Activated CD4-positive, CD25-positive, alpha-beta regulatory T cell treated with anti-CD3 and anti-CD28 coated beads, Interleukin-2, amount 50 U/mL, for 24 hours (primary cell): ENCODE data around the gene NME1.
"Not testable (repeated sequence)": the region's sequence is repeated elsewhere in the genome, so short reads cannot be mapped to it uniquely, and the experiment has no call there.

Source experiments
- ATAC-seq, 2 donors: fragments of 150-1000 bp; cut with Tn5 transposase; one replicate each; pipeline ENCODE4 v1.10.0; 2021; ENCODE audit warnings: mild to moderate bottlenecking in 1 of 2, moderate library complexity in 1 of 2

Gene NME1

DNA sequence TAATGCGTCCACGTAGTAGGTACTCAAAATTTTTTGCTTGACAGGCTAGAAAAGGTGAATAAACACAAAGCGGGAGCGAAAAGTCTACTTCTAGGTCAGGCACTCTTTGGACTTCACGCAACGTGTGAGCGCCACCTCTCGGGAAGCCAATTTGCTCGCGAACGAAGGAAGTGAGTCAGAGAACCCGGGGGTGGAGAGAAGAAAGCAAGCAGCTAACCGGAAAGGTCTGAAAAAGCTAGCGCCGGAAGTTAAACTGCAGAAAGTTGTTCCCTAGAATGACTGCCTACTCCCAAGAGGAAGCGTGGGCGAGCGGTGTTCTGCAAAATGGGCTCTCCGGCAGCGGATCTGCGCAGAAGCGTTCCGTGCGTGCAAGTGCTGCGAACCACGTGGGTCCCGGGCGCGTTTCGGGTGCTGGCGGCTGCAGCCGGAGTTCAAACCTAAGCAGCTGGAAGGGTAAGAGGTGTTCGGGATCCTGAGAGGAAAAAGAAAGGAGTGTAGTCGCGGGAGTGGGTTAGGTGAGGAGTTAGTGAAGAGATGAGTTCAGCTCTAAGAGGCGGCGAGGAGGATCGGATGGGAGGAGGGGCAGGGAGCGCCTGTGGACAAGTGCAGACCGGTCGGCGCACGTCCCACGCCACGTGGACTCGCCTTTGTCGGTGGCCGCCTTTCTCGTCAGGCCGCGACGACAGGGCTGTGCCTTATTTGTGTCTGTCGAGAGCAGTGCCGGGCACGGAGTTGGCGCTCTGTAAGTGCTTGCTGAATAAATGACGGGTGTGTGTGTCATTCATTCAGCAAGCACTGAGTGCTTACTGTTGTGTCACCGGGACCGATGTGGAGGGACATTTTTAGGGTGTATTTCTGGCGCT, at the start of gene NME1:
Gene NME1 (plus strand): TSS at position 350 of the 863 bp plus-strand sequence. CDS start 2,096 bp downstream, outside the sequence.
- ATAC-seq, result peak; percentile 90 to 91

DNA sequence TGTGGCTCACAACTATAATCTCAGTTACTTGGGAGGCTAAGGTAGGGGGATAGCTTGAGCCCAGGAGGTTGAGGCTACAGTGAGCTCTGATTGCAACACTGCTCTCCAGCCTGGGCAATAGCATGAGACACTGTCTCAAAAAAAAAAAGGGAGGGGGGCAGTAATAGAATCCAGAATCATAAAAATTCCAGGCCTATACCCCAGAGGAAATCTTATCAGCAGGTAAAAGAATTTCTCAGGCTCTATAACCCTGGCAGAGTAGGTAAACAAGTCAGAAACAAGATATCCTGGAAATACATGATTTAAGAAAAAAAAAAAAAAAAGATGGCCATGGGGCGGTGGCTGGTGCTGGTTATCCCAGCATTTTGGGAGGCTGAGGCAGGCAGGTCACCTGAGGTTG, 45.6 kb upstream of the NME1 start:
- no peak for ATAC-seq

DNA sequence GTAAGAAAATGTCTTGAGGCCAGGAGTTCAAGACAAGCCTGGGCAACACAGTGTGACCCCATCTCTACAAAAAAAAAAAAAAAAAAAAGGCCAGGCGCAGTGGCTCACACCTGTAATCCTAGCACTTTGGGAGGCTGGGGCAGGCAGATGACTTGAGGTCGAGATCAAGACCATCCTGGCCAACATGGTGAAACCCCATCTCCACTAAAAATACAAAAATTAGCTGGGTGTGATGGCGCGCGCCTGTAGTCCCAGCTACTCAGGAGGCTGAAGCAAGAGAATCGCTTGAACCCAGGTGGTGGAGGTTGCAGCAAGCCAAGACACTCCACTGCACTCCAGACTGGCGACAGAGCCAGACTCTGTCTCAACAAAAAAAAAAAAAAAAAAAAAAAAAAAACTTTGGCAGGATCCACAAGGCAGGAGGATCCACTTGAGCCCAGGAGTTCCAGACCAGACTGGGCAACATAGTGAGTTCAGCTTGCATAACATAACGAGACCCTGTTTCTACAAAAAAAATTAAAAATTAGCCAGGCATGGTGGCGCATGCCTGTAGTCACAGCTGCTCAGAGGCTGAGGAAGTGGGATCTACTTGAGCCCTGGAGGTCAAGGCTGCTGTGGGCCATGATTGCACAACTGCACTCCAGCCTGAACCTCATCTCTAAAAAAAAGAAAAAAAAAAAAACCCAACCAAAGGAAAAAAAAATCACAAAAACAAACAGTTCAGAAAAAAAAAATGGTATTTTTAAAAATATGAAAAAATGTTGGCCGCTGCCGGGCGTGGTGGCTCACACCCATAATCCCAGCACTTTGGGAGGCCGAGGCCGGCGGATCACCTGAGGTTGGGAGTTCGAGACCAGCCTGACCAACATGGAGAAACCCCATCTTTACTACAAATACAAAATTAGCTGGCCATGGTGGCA, 40.8 kb upstream of the NME1 start:
- ATAC-seq, result not testable (repeated sequence)

DNA sequence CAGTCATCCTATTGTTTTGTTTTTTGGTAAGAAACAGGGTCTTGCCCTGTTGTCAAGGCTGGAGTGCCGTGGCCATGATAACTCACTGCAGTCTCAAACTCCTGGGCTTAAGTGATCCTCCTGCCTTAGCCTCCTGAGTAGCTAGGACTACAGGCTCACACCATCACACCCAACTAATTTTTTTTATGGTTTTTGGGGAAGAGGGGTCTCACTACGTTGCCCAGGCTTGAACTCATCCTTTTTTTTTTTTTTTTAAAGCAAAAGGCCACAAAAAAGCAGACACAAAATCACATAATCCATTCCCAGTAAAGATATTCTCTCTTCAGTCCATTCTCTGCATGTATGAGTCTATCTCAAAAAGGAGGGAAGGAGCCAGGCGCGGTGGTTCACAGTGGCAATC, 38.2 kb upstream of the NME1 start:
- no peak for ATAC-seq

DNA sequence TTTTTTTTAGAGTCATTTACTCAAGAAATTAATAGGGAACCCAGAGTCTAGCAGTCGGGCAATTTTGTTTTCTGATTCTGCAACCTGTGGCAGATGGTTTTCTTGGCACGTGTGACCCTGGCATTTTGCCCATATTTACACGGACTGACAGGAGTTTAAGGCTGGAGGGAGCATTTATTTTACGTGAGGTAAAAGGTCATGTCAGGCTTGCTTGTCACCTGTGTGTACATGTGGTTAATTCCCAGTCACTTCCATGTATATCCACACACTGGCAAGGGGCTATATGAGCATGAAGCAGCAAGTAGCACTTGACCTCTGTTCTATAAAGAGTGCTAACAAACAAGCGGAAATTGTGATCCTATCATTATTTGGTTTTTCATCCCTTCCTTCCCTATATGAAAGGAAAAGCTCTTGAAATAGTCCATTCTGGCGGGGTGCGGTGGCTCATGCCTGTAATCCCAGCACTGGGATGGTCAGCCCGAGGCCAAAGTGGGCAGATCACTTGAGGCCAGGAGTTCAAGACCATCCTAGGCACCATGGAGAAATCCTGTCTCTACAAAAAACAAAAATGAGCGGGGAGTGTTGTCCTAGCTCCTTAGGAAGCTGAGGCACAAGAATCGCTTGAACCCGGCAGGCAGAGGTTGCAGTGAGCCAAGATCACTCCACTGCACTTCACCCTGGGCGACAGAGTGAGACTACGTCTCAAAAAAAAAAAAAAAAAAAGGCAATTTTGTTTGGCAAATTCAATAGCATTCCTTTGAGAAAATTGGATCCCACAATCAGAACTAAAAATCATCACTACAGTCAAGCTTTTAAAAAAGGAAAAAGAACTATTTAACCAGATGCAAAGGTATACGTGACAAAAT, 34.8 kb upstream of the NME1 start:
- no peak for ATAC-seq

DNA sequence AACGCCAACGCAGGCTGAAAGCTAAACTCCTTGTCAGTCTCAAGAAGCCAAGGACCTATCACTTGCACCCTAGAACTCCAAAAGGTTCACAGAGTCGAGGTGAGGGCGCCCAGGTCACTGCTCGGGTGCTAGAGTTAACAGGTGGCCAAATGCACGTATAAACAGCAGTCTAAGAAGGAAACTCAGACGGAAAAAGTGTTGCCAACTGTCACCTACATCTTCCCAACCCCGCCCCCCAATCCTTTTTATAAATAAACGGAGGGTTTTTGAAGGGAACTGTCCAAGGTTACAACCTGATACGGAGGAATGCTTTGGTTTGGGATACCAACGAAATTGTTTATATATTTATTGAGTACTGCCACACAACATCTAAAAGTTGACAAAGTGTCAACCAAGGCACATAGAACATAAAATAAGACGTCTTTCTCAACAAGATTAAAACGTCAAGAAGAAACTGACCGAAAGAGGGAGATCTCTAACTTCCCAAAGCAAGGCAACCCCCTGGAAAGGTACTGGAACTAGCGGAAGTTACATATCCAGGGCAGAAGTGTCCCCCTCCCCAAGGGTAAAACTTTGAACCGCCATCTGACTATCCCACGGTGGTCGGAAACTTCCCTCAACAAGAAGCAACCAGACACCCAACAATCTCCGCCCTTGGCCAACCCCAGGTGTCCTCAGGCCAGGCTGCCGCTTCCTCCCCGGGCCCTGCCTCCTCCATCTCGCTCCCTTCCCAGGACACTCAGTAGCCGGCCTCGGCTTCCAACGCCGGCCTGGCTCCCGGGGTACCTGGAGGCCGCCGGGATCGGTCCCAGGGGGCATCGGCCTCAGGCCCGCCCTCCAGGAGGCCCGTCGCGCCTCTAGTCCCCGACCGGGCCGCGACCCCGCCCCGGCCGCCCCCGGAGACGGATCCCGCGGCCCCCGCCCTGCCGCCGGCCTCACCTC, 33.7 kb upstream of the NME1 start:
- peak in 1 of 2 donors; percentile 2 for ATAC-seq

DNA sequence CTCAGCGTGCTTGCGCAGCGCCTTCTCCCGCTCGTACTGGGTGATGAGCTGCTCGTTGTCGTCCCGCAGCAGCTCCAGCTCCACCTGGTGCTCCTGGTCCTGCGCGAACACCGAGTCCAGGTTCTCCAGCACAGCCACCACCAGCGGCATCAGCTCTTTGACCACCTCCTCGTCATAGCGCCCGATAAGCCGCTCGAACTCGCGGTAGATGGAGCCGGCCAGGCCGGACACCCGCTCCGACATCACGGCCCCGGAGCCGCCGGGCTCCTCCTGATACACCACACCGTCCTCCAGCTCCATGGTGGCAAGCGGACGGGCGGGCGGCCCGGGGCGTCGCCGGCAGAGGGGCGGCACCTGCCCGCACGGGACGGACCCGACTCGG, 33.0 kb upstream of the NME1 start:
- ATAC-seq, result peak; percentile 51 to 54

DNA sequence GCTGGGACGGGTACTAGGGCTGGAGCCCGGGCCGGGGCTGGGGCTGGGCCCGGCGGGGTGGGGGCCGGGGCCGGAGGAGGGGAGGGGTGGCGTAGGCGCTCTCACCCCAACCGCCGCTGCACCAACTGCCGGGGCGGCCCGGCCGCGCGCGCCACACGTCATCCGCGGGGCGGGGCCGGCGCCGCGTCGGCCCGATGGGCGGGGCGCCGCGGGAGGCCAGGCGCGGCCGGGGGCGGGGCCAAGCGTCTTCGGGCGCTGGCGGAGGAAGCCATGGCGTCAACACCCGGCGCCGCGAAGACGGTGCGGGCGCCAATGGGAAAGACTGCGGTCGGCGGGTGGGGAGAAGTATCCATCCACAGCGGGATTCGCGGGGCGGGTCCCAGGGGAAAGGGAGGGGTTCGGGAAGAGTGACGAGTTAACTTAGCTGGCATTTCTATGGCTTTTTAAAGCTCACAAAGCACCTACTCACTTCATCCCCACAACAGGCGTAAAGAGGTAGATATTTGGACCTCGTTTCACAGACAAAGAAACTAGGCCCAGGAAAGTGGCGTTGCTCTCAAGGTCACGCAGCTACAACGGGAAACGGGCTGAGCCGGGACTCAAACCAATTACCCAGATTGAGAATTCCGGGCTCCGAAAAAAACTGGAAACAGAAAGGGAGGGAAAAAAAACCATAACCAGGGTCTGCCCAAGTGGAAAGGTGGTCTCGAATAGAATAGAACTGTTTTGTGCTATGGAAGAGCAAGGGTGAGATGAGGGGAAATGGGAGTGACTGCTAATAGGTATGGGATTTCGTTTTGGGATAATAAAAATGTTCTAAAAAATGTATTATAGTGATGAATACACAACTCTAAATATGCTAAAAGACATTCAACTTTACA, 32.4 kb upstream of the NME1 start, which contains the start of gene SPAG9:
Gene SPAG9 (minus strand): TSS at position 130 of the 881 bp plus-strand sequence. CDS start 212 bp downstream, outside the sequence.
- ATAC-seq, result peak; percentile 68 to 69

DNA sequence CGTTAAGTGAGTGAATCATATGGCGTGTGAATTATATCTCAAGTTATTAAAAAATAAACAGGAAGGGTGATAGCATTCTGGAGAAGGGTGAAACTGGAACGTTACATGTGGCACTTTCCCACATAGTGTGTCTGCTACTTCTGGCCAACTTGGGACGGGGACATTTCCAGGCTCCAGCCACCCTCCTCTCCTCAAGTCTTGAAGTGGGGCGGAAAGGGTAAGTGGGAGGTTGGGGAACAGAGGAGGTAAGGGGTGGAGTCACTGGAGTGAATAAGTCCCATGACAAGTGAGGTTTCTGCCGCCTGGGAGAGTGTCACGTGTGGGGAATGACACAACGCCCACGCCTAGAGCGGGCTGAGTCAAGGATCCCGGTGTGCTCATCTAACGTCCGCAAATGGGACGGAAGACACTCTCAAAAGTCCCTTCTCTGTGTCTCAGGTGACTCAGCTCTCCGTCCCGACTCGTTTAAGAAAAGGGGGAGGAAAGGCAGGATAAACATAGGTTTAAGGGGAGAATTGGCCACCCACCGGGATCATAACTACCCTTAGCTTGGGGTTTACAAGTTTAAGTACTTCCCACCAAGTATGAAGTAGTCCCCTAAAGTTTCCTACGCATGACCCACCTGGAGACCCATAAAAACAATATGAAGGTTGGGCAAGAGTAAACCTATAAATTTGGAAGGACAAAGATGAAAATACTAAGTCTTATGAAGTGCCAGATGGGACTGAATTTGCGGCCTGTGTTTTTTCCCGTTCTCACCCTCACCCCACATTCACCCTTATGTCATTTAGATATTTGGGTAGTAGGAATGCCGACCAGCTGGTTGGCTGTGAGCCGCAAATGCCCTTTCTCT, 31.5 kb upstream of the NME1 start:
- ATAC-seq, result peak; percentile 67 to 72

DNA sequence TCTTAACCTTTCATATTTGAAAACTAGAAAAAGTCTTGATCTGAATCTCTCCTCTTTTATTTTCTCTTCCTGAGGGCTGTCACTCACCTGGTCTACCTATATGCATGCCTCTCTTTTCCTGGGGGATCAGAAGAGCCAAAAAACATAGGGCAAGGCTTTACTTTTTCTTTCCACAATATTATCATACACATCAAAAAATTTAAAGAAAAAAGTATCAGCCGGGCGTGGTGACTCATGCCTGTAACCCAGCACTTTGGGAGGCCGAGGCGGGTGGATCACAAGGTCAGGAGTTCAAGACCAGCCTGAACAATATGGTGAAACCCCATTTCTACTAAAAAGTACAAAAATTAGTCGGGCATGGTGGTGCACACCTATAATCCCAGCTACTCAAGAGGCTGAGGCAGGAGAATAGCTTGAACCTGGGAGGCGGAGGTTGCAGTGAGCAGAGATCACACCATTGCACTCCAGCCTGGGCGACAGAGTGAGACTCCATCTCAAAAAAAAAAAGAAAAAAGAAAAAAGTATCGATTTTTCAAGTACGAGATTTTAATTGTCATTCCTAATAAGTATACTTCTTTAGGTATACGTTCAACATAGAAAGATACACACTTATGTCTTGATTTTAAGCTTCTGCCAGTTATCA, 30.8 kb upstream of the NME1 start:
- not testable (repeated sequence) for ATAC-seq

DNA sequence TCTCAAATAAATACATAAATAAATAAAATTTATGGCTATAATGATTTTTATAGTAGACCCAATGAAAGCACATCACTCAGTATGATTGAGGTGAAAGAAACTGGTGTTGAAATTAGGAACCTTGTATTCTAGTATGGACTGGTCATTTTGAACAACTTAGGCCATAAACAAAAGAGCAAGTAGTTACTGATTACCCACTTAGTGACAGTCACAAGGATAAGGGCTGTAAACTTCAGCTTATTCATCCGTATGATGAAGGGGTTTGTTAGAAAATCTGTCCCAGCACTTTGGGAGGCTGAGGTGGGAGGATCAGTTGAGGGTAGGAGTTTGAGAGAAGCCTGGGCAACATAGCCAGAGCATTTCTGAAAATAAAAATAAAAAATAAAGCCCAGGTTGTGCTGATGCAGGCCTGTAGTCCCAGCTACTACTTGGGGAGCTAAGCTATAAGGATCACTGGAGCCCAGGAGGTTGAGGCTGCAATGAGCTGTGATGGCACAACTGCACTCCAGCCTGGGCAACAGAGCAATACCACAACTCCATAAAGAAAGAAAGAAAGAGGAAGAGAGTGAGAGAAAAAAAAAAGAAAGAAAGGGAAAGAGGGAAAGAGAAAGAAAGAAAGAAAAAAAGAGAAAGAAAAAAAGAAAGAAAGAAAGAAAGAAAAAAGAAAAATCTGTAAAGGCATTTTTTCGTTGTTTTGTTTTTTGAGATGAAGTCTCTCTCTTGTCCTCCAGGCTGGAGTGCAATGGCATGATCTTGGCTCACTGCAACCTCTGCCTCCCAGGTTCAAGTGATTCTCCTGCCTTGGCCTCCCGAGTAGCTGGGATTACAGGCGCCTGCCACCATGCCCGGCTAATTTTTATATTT, 28.5 kb upstream of the NME1 start:
- no peak for ATAC-seq

DNA sequence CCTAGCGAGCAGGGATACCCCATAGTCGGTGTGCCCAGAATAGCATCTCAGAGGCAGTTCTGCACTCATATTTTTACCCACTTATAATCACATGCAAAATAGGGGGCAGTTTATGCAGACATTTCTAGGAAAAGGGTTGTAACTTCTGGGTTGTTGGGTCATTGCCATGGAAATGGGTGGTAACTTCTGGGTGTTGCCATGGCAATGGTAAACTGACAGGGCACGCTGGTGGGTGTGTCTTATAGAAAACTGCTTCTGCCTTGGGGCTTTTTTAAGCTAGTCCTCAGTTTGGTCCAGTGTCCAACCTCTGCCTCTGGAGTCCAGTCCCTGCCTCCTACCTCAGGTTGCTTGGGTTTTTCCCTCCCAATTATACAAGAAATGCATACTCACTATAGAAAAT, 25.3 kb upstream of the NME1 start:
- ATAC-seq, result peak; percentile 25 to 41

DNA sequence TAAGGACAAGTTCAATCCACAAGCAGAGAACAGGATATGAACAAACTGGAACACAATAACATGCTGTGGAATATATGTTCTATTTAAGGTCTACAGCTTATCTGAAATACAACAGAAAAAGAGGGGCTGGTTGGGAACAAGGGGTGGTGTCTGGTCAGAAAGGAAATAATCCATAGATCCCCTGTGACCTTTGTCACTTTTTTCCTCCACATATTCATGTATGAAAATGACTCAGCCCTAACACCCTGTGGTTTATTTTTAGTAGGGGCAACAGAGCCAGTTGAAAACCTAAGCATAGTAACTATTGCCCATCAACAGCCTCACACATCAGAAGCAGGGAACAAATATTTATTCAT, 20.4 kb upstream of the NME1 start:
- ATAC-seq, result peak in 1 of 2 donors; percentile 33

DNA sequence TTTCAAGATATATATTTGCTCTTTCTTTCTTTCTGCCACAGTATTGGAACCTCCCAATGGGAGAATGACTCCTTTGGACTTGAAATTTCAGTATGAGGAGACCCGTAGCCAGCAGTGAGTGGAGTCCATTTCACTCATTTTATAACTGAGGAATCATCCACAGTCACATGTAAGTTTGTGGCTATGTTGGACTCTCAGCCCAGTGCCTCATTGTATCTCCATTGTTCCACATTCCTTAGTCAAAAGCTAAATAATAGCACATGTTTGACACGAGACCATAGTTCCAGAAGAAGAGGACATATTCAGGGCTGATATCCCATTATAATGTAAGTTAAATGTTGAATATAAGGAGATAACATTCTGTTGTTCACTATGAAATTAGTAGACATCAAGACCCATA, 20.0 kb upstream of the NME1 start:
- peak in 1 of 2 donors; percentile 13 for ATAC-seq

DNA sequence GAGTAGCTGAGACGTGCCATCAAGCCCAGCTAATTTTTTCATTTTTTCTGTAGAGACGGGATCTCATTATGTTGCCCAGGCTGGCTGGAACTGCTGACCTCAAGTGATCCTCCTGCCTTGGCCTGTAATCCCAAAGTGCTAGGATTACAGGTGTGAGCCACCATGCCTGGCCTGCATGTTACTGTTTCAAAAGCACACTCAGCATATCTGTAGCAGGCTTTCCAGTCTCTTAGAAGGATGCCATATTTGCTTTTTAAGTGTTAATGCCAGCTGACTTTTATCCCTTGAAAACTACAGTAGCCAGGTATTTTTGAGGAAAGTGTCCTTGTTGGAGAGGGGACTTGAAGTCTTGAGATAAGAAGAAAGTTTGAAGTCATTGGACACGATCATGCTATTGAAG, 17.4 kb upstream of the NME1 start:
- ATAC-seq, result no peak

DNA sequence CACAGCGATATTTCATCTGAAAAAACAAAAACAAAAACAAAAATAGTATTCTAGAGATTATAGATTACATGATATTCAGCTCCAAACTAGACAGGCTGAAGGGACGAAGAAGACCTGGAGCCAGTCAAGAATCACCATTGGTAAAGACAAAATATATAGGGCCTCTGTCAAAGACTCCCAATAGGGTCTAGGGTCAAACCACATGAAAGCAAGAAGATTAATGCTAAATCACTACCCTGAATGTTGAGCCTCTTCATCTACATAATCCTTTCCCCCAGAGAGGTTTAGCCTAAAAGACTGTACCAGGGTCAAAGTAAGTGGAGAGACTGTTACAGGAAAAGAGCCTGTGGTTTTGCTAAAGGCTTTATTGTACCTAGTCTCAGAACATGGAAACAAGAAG, 10.8 kb upstream of the NME1 start:
- ATAC-seq, result no peak

DNA sequence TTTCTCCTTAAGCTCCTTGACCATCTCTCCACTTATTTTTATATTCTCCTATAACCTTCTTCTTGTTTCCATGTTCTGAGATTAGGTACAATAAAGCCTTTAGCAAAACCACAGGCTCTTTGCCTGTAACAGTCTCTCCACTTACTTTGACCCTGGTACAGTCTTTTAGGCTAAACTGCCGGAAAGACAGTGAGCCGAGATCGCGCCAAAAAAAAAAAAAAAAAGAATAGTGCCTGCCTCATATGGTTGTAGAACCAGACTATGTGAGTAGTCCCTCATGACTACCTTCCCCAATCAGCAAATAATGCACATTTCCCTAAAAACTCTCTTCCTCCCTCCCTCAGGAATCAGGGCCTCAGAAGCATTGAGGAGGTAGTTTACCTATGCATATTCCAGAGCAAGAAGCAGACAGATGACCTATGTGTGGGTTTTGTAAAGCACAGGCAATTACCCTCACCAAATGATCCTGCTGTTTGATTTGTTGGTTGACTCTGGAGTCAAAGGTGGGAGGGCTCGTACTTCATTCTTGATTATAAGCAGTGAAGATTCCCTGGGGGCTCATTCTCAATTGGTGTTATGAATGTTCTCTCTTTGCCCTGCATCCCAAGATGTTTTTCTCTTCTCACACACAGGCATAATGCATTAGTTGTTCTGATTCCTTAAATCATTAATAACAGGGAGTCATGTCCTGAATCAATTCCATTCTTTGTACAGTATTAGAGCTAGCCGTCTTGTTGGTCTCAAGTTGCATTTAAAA, 8.9 kb upstream of the NME1 start:
- no peak for ATAC-seq
